MM.1S (cell line): ENCODE results near the gene SHKBP1.

Experiments
- DNase-seq: peaks from one replicate; pipeline ENCODE4 v3.0.0-alpha.2; 2015
- H2AFZ ChIP-seq: fragments of 300-600 bp; sonication (generic); 2 replicates; pipeline ENCODE4 v1.6.0; 2016; ENCODE audit warnings: antibody characterized with exemption, low read length
- H3F3A ChIP-seq: fragments of 300-600 bp; sonication (generic); 2 replicates; pipeline ENCODE4 v1.6.1; 2016; ENCODE audit warnings: mild to moderate bottlenecking, antibody characterized with exemption, low read length, moderate library complexity, mixed read lengths; ENCODE audit not compliant: insufficient read depth
- H3K27ac ChIP-seq: fragments of 300-600 bp; sonication (generic); 2 replicates; pipeline ENCODE4 v1.5.1; 2016; ENCODE audit warnings: mild to moderate bottlenecking, low read length
- H3K27me3 ChIP-seq: fragments of 300-600 bp; sonication (generic); replicated peaks from 2 replicates; pipeline ENCODE4 v1.6.0; 2016; ENCODE audit warnings: low read length; ENCODE audit not compliant: insufficient read depth
- H3K36me3 ChIP-seq: fragments of 300-600 bp; sonication (generic); replicated peaks from 2 replicates; pipeline ENCODE4 v1.6.1; 2016; ENCODE audit warnings: mild to moderate bottlenecking, low read length, mixed read lengths; ENCODE audit not compliant: insufficient read depth
- H3K4me1 ChIP-seq: fragments of 300-600 bp; sonication (generic); 2 replicates; pipeline ENCODE4 v1.6.1; 2016; ENCODE audit warnings: low read length, mixed read lengths
- H3K4me2 ChIP-seq: fragments of 300-600 bp; sonication (generic); 2 replicates; pipeline ENCODE4 v1.6.0; 2016; ENCODE audit warnings: low read depth, low read length
- H3K4me3 ChIP-seq: fragments of 300-600 bp; sonication (generic); 2 replicates; pipeline ENCODE4 v1.5.1; 2016; ENCODE audit warnings: low read length, mixed read lengths
- H3K79me2 ChIP-seq: fragments of 300-600 bp; sonication (generic); 2 replicates; pipeline ENCODE4 v1.6.1; 2016; ENCODE audit warnings: mixed run types, low read length, mixed read lengths
- H3K9ac ChIP-seq: fragments of 300-600 bp; sonication (generic); 2 replicates; pipeline ENCODE4 v1.6.1; 2016; ENCODE audit warnings: low read length, mixed read lengths
- H3K9me2 ChIP-seq: fragments of 300-600 bp; sonication (generic); replicated peaks from 2 replicates; pipeline ENCODE4 v1.6.1; 2016; ENCODE audit warnings: mild to moderate bottlenecking, low read length, mixed read lengths; ENCODE audit not compliant: insufficient read depth
- H3K9me3 ChIP-seq: fragments of 300-600 bp; sonication (generic); replicated peaks from 2 replicates; pipeline ENCODE4 v1.6.1; 2016; ENCODE audit warnings: mild to moderate bottlenecking, low read length, mixed read lengths; ENCODE audit not compliant: insufficient read depth
- H4K20me1 ChIP-seq: fragments of 300-600 bp; sonication (generic); 2 replicates; pipeline ENCODE4 v1.6.1; 2016; ENCODE audit warnings: mild to moderate bottlenecking, low read length, moderate library complexity, mixed read lengths; ENCODE audit not compliant: insufficient read depth
- EZH2 ChIP-seq: fragments of 300-600 bp; sonication (generic); optimal IDR thresholded peaks from 2 replicates; pipeline ENCODE3; 2017; ENCODE audit warnings: low read depth, mild to moderate bottlenecking, antibody characterized with exemption, low read length, mixed read lengths
- EZH2phosphoT487 ChIP-seq: fragments of 300-600 bp; sonication (generic); IDR thresholded peaks from 2 replicates; pipeline ENCODE4 v1.6.1; 2018; ENCODE audit warnings: antibody characterized with exemption, low read length
- TF ChIP-seq, protein P1 (sequence below): fragments of 300-600 bp; sonication (generic); IDR thresholded peaks from 2 replicates; pipeline ENCODE4 v1.5.1; 2016; ENCODE audit warnings: antibody characterized with exemption, low read length, mixed read lengths

Gene SHKBP1

DNA sequence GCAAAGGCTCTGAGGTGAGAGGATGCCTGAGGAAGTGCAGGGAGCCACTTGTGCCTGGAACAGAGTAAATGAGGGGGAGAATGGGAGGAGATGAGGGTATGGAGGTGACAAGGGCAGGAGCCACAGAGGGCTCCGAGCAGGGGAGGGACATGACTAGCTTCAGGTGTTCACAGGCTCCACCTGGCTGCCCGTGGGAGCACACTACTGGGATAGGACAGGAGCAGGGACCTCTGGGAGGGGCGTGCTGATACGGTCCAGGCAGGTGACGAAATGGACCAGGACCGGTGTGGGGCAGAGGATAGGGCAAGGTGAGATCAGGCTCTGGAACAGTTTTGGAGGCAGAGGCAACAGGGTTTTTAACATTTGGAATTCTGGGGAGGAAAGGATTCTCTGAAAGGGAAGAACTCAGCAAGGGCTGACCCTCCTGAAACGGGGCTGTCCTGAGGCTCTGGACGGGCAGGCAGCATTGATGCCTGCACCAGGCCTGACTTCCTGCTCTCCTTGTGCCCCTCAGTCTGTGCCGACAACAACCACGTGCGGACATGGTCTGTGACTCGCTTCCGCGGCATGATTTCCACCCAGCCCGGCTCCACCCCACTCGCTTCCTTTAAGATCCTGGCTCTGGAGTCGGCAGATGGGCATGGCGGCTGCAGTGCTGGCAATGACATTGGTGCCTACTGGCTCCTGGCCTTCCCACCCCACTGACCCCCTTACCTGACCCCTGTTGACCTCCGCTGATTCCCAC, 11.6 kb downstream of the SHKBP1 start:
- no peaks in the 10 kb centered on the region for H3K27me3 ChIP-seq
- H4K20me1 ChIP-seq, result no peaks in the 10 kb centered on the region
- no peaks in the 10 kb centered on the region for H3K9me3 ChIP-seq
- H3K4me3 ChIP-seq, result no peak overlapping the region
- no peak for DNase-seq
- TF ChIP-seq EZH2, result no peak
- TF ChIP-seq, protein P1, sequence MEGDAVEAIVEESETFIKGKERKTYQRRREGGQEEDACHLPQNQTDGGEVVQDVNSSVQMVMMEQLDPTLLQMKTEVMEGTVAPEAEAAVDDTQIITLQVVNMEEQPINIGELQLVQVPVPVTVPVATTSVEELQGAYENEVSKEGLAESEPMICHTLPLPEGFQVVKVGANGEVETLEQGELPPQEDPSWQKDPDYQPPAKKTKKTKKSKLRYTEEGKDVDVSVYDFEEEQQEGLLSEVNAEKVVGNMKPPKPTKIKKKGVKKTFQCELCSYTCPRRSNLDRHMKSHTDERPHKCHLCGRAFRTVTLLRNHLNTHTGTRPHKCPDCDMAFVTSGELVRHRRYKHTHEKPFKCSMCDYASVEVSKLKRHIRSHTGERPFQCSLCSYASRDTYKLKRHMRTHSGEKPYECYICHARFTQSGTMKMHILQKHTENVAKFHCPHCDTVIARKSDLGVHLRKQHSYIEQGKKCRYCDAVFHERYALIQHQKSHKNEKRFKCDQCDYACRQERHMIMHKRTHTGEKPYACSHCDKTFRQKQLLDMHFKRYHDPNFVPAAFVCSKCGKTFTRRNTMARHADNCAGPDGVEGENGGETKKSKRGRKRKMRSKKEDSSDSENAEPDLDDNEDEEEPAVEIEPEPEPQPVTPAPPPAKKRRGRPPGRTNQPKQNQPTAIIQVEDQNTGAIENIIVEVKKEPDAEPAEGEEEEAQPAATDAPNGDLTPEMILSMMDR, result no peak
- no peak for TF ChIP-seq EZH2phosphoT487
- no peak overlapping the region for H3K4me2 ChIP-seq
- no peak overlapping the region for H2AFZ ChIP-seq
- H3K4me1 ChIP-seq, result no peaks in the 10 kb centered on the region; the same call in 1 of the 2 replicates
- no peaks in the 10 kb centered on the region for H3K79me2 ChIP-seq
- H3K36me3 ChIP-seq, result no peaks in the 10 kb centered on the region
- no peaks in the 10 kb centered on the region for H3F3A ChIP-seq
- no peak overlapping the region for H3K9ac ChIP-seq
- no peaks in the 10 kb centered on the region for H3K9me2 ChIP-seq
- H3K27ac ChIP-seq, result no peak overlapping the region

DNA sequence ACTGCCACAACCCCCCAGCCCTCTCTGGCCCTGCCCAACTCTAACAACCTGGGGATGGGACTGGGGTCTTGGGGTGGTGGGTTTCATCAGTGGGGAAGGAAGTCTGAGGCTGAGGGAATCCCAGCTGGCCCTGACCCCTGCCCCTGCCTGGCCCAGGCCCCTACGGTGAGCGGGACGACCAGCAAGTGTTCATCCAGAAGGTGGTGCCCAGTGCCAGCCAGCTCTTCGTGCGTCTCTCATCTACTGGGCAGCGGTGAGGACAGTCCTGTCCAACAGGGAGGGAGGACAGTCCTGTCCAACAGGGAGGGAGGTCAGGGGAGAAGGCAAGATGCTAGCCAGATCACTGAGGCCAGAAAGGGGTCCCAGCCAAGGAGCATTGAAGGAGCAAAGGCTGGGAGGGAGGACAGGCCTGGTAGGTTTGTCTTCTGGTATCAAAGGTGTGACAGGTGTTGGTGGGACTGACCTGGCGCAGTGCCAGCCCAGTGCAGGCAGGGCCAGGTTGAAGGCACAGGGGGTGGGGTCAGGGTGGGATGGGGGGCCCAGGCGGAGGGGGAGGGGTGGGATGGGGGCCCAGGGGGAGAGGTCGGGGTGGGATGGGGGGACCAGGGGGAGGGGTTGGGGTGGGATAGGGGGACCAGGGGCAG, 12.4 kb downstream of the SHKBP1 start:
- Histone ChIP-seq H3K9me2 (no peaks in the 10 kb centered on the region), H3K9ac (no peak overlapping the region)

DNA sequence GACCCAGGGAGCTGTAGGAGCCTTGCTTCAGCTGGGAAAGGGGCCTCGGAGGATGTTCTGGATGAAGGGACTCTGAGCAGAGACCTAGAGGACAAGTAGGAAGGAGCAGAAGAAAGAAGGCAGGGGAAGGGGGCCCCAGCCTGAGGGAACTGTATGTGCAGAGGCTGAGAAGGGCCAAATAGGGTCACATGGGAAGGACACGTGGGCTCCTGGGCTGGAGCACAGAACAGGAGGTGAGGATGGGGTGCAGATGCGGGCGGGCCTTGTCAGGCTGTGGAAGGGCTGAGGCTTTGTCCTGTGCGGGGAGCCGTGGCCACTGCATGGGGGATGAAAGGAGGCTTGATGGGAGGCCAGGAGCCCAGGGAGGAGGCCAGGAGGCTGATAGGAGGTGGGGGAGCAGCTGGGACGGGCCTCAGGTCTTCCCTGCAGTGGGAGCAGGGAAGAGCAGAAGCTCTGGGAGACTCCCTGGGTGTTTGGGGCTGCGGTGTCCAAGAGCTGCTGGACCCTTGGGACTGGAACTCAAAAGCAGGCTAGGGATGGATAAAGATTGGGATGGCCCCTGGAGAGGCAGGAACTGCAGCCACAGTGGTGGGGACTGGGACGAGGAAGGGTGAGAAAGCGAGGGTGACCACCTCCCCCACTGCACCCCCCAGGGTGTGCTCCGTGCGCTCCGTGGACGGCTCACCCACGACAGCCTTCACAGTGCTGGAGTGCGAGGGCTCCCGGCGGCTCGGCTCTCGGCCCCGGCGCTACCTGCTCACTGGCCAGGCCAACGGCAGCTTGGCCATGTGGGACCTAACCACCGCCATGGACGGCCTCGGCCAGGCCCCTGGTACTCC, 13.1 kb downstream of the SHKBP1 start:
- Histone ChIP-seq H3K27ac (no peak overlapping the region), H3K9me3 (no peaks in the 10 kb centered on the region)

More for the DNA sequence above, 12.4 kb downstream of the SHKBP1 start:
- Histone ChIP-seq H4K20me1 (no peaks in the 10 kb centered on the region), H3K4me2 (no peak overlapping the region), H3K4me1 (no peaks in the 10 kb centered on the region; the same call in 1 of the 2 replicates), H3F3A (no peaks in the 10 kb centered on the region), H3K27me3 (no peaks in the 10 kb centered on the region; the same call in 1 of the 2 replicates), H2AFZ (no peak overlapping the region), H3K9me3 (no peaks in the 10 kb centered on the region), H3K4me3 (no peak overlapping the region), H3K36me3 (no peaks in the 10 kb centered on the region), H3K27ac (no peak overlapping the region), H3K79me2 (no peaks in the 10 kb centered on the region)
- DNase-seq, result no peak
- no peak for TF ChIP-seq EZH2
- TF ChIP-seq EZH2phosphoT487, result no peak
- TF ChIP-seq, protein P1, result no peak

More for the DNA sequence above, 13.1 kb downstream of the SHKBP1 start:
- no peaks in the 10 kb centered on the region for H3K36me3 ChIP-seq
- H3K4me1 ChIP-seq, result no peaks in the 10 kb centered on the region; the same call in 1 of the 2 replicates
- H2AFZ ChIP-seq, result no peak overlapping the region
- H3K4me3 ChIP-seq, result no peak overlapping the region
- no peaks in the 10 kb centered on the region; the same call in 1 of the 2 replicates for H3K27me3 ChIP-seq
- no peak for DNase-seq
- TF ChIP-seq EZH2, result no peak
- no peak for TF ChIP-seq EZH2phosphoT487
- TF ChIP-seq, protein P1, result no peak
- no peaks in the 10 kb centered on the region for H3F3A ChIP-seq
- no peak overlapping the region for H3K9ac ChIP-seq
- no peaks in the 10 kb centered on the region for H4K20me1 ChIP-seq
- H3K9me2 ChIP-seq, result no peaks in the 10 kb centered on the region
- no peak overlapping the region for H3K4me2 ChIP-seq
- H3K79me2 ChIP-seq, result no peaks in the 10 kb centered on the region
